Measurements from ENCODE around the gene SMC1A. TPM values are rescaled to one million over a fixed set of nuclear protein-coding genes. Genes with fewer than 3 reads are reported as not detected.

The SMC1A gene
- total RNA-seq, 1 donor from 2014 or later, result 82.2 TPM

- Histone ChIP-seq H3K27me3 (peaks cover 35% of the 10 kb centered on the region), H3K4me3 (no peak overlapping the region), H3K36me3 (no peaks in the 10 kb centered on the region), H3K4me2 (no peak overlapping the region), H3F3A (ENCODE audit: low read depth) (no peaks in the 10 kb centered on the region), H3K27ac (no peak overlapping the region), H3K9ac (no peak overlapping the region), H3K79me2 (ENCODE audit: low read depth) (no peaks in the 10 kb centered on the region), H3K4me1 (no peaks in the 10 kb centered on the region), H2AFZ (replicated peaks) (no peak overlapping the region), H4K20me1 (ENCODE audit: low read depth) (no peaks in the 10 kb centered on the region), H3K9me3 (ENCODE audit: low read depth) (no peaks in the 10 kb centered on the region)
- no peak for DNase-seq (ENCODE audit: low spot score)
- Mint-ChIP-seq H3K4me1 (peaks cover 5% of the 10 kb centered on the region), H3K9me3 (peaks cover 7% of the 10 kb centered on the region), H3K27me3 (ENCODE audit: insufficient read depth, low read depth) (peaks cover 7% of the 10 kb centered on the region), H3K27ac (no peak overlapping the region), H3K4me3 (no peak overlapping the region), H3K36me3 (no peaks in the 10 kb centered on the region)
- no peak for TF ChIP-seq EZH2 (IDR thresholded peaks at IDR 0.05)
- TF ChIP-seq CTCF (IDR thresholded peaks at IDR 0.05), result no peak
- no peak for TF ChIP-seq EZH2phosphoT487 (IDR thresholded peaks at IDR 0.05)
These were observed 16.4 kb upstream of the SMC1A start for GRCh38 chrX:53438832-53439230.

GRCh38 chrX:53438174-53438831, 15.8 kb upstream of the SMC1A start:
- Histone ChIP-seq H3K36me3 (no peaks in the 10 kb centered on the region), H3K27me3 (peaks cover 35% of the 10 kb centered on the region), H3F3A (ENCODE audit: low read depth) (no peaks in the 10 kb centered on the region), H2AFZ (replicated peaks) (no peak overlapping the region), H3K79me2 (ENCODE audit: low read depth) (peaks cover 5% of the 10 kb centered on the region), H3K9ac (no peak overlapping the region), H3K4me1 (no peaks in the 10 kb centered on the region), H3K27ac (no peak overlapping the region), H3K4me3 (no peak overlapping the region), H3K4me2 (no peak overlapping the region), H4K20me1 (ENCODE audit: low read depth) (no peaks in the 10 kb centered on the region), H3K9me3 (ENCODE audit: low read depth) (no peaks in the 10 kb centered on the region)
- no peak overlapping the region for H3K27ac Mint-ChIP-seq
- TF ChIP-seq EZH2 (IDR thresholded peaks at IDR 0.05), result no peak
- TF ChIP-seq CTCF (IDR thresholded peaks at IDR 0.05), result no peak
- no peak for TF ChIP-seq EZH2phosphoT487 (IDR thresholded peaks at IDR 0.05)
- DNase-seq (ENCODE audit: low spot score), result no peak
- H3K4me1 Mint-ChIP-seq, result peaks cover 5% of the 10 kb centered on the region
- no peak overlapping the region for H3K4me3 Mint-ChIP-seq
- H3K36me3 Mint-ChIP-seq, result no peaks in the 10 kb centered on the region
- peaks cover 6% of the 10 kb centered on the region for H3K27me3 Mint-ChIP-seq (ENCODE audit: insufficient read depth, low read depth)
- H3K9me3 Mint-ChIP-seq, result peaks cover 3% of the 10 kb centered on the region

GRCh38 chrX:53437206-53437605, 14.8 kb upstream of the SMC1A start:
- no peak overlapping the region for H3K4me3 ChIP-seq
- H2AFZ ChIP-seq (replicated peaks), result no peak overlapping the region
- Mint-ChIP-seq H3K27ac (no peak overlapping the region), H3K4me1 (peaks cover 5% of the 10 kb centered on the region), H3K36me3 (no peaks in the 10 kb centered on the region), H3K27me3 (ENCODE audit: insufficient read depth, low read depth) (peaks cover 3% of the 10 kb centered on the region), H3K4me3 (no peak overlapping the region), H3K9me3 (peaks cover 4% of the 10 kb centered on the region)
- H3K27me3 ChIP-seq, result peaks cover 32% of the 10 kb centered on the region
- DNase-seq (ENCODE audit: low spot score), result no peak
- H3K4me2 ChIP-seq, result no peak overlapping the region
- H3K4me1 ChIP-seq, result no peaks in the 10 kb centered on the region
- no peak overlapping the region for H3K27ac ChIP-seq
- H3K9me3 ChIP-seq (ENCODE audit: low read depth), result no peaks in the 10 kb centered on the region
- no peak overlapping the region for H3K9ac ChIP-seq
- no peaks in the 10 kb centered on the region for H4K20me1 ChIP-seq (ENCODE audit: low read depth)
- TF ChIP-seq EZH2phosphoT487 (IDR thresholded peaks at IDR 0.05) (no peak), EZH2 (IDR thresholded peaks at IDR 0.05) (no peak), CTCF (IDR thresholded peaks at IDR 0.05) (no peak)
- no peaks in the 10 kb centered on the region for H3F3A ChIP-seq (ENCODE audit: low read depth)
- peaks cover 9% of the 10 kb centered on the region for H3K79me2 ChIP-seq (ENCODE audit: low read depth)
- H3K36me3 ChIP-seq, result no peaks in the 10 kb centered on the region
